ENCODE measurements around the gene RAD50.

DNA sequence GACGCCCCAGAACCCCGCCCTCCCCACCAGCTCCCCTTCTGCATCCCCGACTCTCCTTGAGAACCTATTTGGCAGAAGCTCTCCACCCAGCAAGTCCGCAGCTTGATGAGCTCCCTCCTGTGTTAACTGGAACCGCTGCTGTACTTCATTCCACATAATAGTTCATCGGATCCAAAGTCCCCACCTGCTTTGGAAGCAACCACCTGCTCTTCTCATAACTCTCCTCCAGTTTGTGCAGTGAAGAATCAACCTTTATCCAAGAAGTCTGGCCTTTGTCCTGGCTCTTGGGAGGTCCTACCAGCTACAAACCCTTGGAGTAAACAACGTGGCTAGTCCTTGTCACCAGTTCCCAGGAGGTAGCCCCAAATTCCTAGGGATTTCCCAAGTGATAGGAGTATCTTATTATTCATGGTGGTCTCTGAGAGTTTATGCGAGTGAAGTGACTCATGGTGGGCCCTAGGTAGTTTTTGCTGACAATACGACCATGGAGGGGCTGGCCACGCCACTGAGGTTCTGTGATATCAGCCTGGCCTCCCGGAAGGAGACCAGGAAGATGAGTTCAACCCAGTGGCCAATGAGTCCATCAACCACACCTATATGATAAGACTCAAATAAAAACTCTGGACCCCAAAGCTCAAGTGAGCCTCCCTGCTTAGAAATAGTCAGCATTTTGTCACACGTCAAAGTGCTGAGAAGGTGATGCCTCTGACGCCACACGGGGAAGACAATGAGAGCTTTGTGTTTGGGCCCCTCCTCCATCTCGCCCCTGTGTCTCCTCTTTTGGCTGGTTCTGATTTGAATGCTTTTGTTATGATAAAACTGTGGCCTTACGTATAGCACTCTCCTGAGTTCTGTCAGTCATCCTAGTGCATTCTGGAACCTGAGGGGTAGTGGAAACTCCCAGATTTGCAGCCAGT, 113.4 kb downstream of the RAD50 start:
- TF ChIP-seq, protein P1, sequence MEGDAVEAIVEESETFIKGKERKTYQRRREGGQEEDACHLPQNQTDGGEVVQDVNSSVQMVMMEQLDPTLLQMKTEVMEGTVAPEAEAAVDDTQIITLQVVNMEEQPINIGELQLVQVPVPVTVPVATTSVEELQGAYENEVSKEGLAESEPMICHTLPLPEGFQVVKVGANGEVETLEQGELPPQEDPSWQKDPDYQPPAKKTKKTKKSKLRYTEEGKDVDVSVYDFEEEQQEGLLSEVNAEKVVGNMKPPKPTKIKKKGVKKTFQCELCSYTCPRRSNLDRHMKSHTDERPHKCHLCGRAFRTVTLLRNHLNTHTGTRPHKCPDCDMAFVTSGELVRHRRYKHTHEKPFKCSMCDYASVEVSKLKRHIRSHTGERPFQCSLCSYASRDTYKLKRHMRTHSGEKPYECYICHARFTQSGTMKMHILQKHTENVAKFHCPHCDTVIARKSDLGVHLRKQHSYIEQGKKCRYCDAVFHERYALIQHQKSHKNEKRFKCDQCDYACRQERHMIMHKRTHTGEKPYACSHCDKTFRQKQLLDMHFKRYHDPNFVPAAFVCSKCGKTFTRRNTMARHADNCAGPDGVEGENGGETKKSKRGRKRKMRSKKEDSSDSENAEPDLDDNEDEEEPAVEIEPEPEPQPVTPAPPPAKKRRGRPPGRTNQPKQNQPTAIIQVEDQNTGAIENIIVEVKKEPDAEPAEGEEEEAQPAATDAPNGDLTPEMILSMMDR (IDR thresholded peaks at IDR 0.05 in 8 of 11, conservative IDR thresholded peaks at IDR 0.05 in 3 of 11), result no peak
- TF ChIP-seq POLR2AphosphoS5 (IDR thresholded peaks at IDR 0.05), result no peak
- TF ChIP-seq POLR2A (IDR thresholded peaks at IDR 0.05), result no peak

Measured in spleen (tissue), 7 donors.